OCI-LY3 (cell line): Measurements from ENCODE around the gene MCU.

Experiments used
- EZH2phosphoT487 ChIP-seq: fragments of 200-600 bp; shearing (Covaris generic); IDR thresholded peaks from 2 replicates; pipeline ENCODE4 v1.6.1; 2018; ENCODE audit warnings: antibody characterized with exemption, mixed run types, low read depth
- TF ChIP-seq, protein P1 (sequence below): fragments of 200-600, 300-600 bp; sonication (generic); IDR thresholded peaks from 2 replicates; pipeline ENCODE4 v1.5.1; 2014; ENCODE audit warnings: antibody characterized with exemption, low read length, low read depth

DNA sequence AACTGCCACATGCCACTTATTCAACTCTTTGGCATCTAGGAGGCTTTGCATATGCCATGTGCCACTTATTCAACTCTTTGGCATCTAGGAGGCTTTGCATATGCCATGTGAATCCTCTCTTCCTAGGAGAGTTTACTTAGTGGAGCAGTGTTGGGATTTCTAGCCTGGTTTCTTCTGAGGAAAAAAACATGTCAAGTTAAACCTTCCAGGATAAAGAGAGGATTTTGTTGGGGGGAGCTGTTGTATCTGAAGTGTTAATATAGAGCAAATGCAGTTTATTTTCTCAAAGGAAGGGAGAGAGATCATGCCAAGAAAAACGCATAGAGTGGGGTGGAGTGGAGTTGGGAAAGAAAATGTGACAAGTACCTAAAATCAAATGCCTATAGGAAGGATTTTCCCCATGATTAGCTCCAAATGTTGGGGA is 91.5 kb downstream of the MCU start:
- TF ChIP-seq, protein P1, sequence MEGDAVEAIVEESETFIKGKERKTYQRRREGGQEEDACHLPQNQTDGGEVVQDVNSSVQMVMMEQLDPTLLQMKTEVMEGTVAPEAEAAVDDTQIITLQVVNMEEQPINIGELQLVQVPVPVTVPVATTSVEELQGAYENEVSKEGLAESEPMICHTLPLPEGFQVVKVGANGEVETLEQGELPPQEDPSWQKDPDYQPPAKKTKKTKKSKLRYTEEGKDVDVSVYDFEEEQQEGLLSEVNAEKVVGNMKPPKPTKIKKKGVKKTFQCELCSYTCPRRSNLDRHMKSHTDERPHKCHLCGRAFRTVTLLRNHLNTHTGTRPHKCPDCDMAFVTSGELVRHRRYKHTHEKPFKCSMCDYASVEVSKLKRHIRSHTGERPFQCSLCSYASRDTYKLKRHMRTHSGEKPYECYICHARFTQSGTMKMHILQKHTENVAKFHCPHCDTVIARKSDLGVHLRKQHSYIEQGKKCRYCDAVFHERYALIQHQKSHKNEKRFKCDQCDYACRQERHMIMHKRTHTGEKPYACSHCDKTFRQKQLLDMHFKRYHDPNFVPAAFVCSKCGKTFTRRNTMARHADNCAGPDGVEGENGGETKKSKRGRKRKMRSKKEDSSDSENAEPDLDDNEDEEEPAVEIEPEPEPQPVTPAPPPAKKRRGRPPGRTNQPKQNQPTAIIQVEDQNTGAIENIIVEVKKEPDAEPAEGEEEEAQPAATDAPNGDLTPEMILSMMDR, result no peak
- no peak for TF ChIP-seq EZH2phosphoT487
